K562 (cell line): ENCODE data around the gene VPS13C. TPM values are rescaled to one million over a fixed set of nuclear protein-coding genes. Genes with fewer than 3 reads are reported as not detected.

Experiments used
- CCNT2 ChIP-seq: IDR thresholded peaks from 2 replicates; pipeline ENCODE4 v1.6.1; 2011; ENCODE audit warnings: borderline replicate concordance, low read depth, mild to moderate bottlenecking, moderate library complexity, mixed read lengths, low read length; ENCODE audit not compliant: insufficient read length; ENCODE audit errors: extremely low read depth
- COPS2 ChIP-seq: fragments of 450-650 bp; conservative IDR thresholded peaks from 2 replicates; pipeline ENCODE4 v1.6.1; 2016; ENCODE audit warnings: mild to moderate bottlenecking, moderate library complexity
- CXXC5 ChIP-seq: fragments of 250-450 bp; sonication (Bioruptor Pico); IDR thresholded peaks from 2 replicates; pipeline ENCODE4 v1.8.0; 2022; ENCODE audit warnings: inconsistent platforms, mild to moderate bottlenecking, moderate library complexity
- FOSL1 ChIP-seq: fragments of 200-800 bp; sonication (Bioruptor generic); conservative IDR thresholded peaks from 2 replicates; pipeline ENCODE4 v1.6.1; 2016; ENCODE audit warnings: missing genetic modification characterization, missing compliant biosample characterization
- GABPA ChIP-seq: fragments of 200-800 bp; sonication (Bioruptor generic); conservative IDR thresholded peaks from 2 replicates; pipeline ENCODE4 v1.6.1; 2016; ENCODE audit warnings: low read depth, missing genetic modification characterization, missing compliant biosample characterization
- MAFG ChIP-seq: fragments of 450-650 bp; conservative IDR thresholded peaks from 2 replicates; pipeline ENCODE4 v1.6.1; 2016; ENCODE audit warnings: missing genetic modification characterization, missing compliant biosample characterization
- MBD2 ChIP-seq: sonication (generic); IDR thresholded peaks from 2 replicates; pipeline ENCODE4 v1.6.1; 2016; ENCODE audit warnings: low read depth, borderline replicate concordance
- SAFB ChIP-seq: fragments of 200-400 bp; formaldehyde crosslinking; IDR thresholded peaks from 2 replicates; pipeline ENCODE4 v1.6.1; 2017; ENCODE audit warnings: low read depth, low read length, borderline replicate concordance
- SIN3A ChIP-seq, 2 experiments: fragments of 150-350 bp in 1 of 2; IDR thresholded peaks; 2 replicates each; pipeline ENCODE4 v1.6.1; 2011 to 2016; ENCODE audit warnings: borderline replicate concordance in 2 of 2, low read depth in 2 of 2, low read length in 2 of 2, mild to moderate bottlenecking in 2 of 2, moderate library complexity in 2 of 2; ENCODE audit not compliant: control insufficient read depth in 1 of 2
- ZNF445 ChIP-seq: fragments of 250-450 bp; sonication (Bioruptor Pico); IDR thresholded peaks from 2 replicates; pipeline ENCODE4 v1.4.0; 2020; ENCODE audit warnings: low read depth, mild to moderate bottlenecking, moderate library complexity
- polyA plus RNA-seq, 8 experiments: library from polyadenylated mRNA; depleted of rRNA in 4 of 8; stranded (reverse) in 5 of 8; unstranded in 3 of 8; fragments of >200 nt; fragmentation: Nextera tagmentation in 2 of 8; fragmentation: Illumina TruSeq in 1 of 8; extraction: Ambion mirVana in 2 of 8; extraction: Trizol in 1 of 8; gene quantifications; 2 replicates each; pipeline versions ENCODE4 v1.2.1 to v1.2.3, GENCODE V29; 2011 to 2014; ENCODE audit warnings: inconsistent platforms in 1 of 8, missing spikeins in 1 of 8
- total RNA-seq, 7 experiments: library from RNA; depleted of rRNA in 6 of 7; stranded (reverse); fragments of >200 nt in 6 of 7; fragmentation: Illumina TruSeq in 2 of 7; extraction: Trizol in 2 of 7; gene quantifications; 2 replicates each; pipeline versions ENCODE4 v1.2.1 to v1.2.3, GENCODE V29; 2011 to 2021; ENCODE audit warnings: low replicate concordance in 1 of 7
- TF ChIP-seq, protein P1 (sequence below), 2 experiments: fragments of 200-800 bp in 1 of 2; sonication (Bioruptor generic) in 1 of 2; sonication (generic) in 1 of 2; formaldehyde crosslinking in 1 of 2; IDR thresholded peaks in 1 of 2; conservative IDR thresholded peaks in 1 of 2; 2 replicates each; pipeline versions ENCODE4 v1.5.0 to v1.6.1; 2016 to 2020; ENCODE audit warnings: missing compliant biosample characterization in 1 of 2, missing genetic modification characterization in 1 of 2, missing genetic modification reagents in 1 of 2
- TF ChIP-seq, protein P2 (sequence below), 3 experiments: IDR thresholded peaks in 2 of 3; conservative IDR thresholded peaks in 1 of 3; 2 replicates each; pipeline ENCODE4 v1.5.1; 2011 to 2012; ENCODE audit warnings: low read length in 3 of 3, mild to moderate bottlenecking in 3 of 3, control low read depth in 2 of 3, improper control_type of control experiment in 1 of 3, inconsistent platforms in 1 of 3, low read depth in 1 of 3, mixed read lengths in 1 of 3, moderate library complexity in 1 of 3; ENCODE audit not compliant: insufficient read depth in 2 of 3
- TF ChIP-seq, protein P3 (sequence below): sonication (generic); formaldehyde crosslinking; IDR thresholded peaks from 2 replicates; pipeline ENCODE4 v1.8.0; 2022; ENCODE audit warnings: mild to moderate bottlenecking, missing genetic modification reagents
- TF ChIP-seq, protein P4 (sequence below): fragments of 450-650 bp; conservative IDR thresholded peaks from 2 replicates; pipeline ENCODE4 v1.6.1; 2016; ENCODE audit warnings: missing genetic modification characterization, low read depth, mild to moderate bottlenecking, missing compliant biosample characterization, moderate library complexity
- TF ChIP-seq, protein P5 (sequence below): fragments of 250-450 bp; sonication (Bioruptor Pico); IDR thresholded peaks from 2 replicates; pipeline ENCODE4 v1.8.0; 2022; ENCODE audit warnings: inconsistent platforms
- TF ChIP-seq, protein P6 (sequence below): fragments of 450-650 bp; IDR thresholded peaks from 2 replicates; pipeline ENCODE4 v1.7.0; 2016; ENCODE audit warnings: borderline replicate concordance

The VPS13C gene
- total and polyA plus RNA-seq, 9 of the 15 experiments (the other 6 are each of a cell fraction or from before 2014, with no cell fraction given): 5.2 to 32.3 (median 15.7) TPM

DNA sequence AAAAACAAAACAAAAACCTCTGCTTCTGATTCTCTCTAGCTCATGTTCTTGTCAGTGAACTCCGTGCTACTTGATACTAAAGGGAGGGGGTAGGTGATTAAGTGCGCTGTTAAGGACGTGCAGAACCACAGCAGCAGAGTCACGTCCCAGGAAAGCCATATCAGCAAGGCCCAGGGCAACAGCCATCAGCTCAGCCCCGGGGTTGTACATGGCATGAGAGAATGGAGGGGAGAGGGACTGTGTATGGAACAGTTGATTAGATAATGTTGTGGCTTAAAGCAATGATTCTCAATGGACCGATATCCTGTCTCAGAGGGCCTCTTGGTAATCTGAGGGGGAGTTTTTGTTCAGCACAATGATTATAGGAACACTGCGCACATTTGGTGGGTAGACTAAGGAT lies 34.1 kb upstream of the VPS13C start (continued):
- TF ChIP-seq FOSL1 (tag) (peak; percentile 82), CXXC5 (CRISPR knock-in tag) (peak; percentile 91), ZNF445 (no peak), SIN3A (IDR thresholded peaks at IDR 0.05; ENCODE audit: borderline replicate concordance in 2 of 2, control insufficient read depth in 1 of 2, low read depth in 2 of 2, low read length in 2 of 2) (no peak), GABPA (tag) (no peak), SAFB (no peak), CCNT2 (peak; percentile 80), COPS2 (no peak), MBD2 (peak; percentile 15; the same call in 1 of the 2 replicates), MAFG (tag) (peak; percentile 44)
- TF ChIP-seq, protein P1, sequence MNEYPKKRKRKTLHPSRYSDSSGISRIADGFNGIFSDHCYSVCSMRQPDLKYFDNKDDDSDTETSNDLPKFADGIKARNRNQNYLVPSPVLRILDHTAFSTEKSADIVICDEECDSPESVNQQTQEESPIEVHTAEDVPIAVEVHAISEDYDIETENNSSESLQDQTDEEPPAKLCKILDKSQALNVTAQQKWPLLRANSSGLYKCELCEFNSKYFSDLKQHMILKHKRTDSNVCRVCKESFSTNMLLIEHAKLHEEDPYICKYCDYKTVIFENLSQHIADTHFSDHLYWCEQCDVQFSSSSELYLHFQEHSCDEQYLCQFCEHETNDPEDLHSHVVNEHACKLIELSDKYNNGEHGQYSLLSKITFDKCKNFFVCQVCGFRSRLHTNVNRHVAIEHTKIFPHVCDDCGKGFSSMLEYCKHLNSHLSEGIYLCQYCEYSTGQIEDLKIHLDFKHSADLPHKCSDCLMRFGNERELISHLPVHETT (CRISPR knock-in tag; conservative IDR thresholded peaks at IDR 0.05 in 1 of 2, IDR thresholded peaks at IDR 0.05 in 1 of 2): peak in 1 of 2 experiments; percentile 83; a peak in 2 of 4 replicates
- TF ChIP-seq, protein P2, sequence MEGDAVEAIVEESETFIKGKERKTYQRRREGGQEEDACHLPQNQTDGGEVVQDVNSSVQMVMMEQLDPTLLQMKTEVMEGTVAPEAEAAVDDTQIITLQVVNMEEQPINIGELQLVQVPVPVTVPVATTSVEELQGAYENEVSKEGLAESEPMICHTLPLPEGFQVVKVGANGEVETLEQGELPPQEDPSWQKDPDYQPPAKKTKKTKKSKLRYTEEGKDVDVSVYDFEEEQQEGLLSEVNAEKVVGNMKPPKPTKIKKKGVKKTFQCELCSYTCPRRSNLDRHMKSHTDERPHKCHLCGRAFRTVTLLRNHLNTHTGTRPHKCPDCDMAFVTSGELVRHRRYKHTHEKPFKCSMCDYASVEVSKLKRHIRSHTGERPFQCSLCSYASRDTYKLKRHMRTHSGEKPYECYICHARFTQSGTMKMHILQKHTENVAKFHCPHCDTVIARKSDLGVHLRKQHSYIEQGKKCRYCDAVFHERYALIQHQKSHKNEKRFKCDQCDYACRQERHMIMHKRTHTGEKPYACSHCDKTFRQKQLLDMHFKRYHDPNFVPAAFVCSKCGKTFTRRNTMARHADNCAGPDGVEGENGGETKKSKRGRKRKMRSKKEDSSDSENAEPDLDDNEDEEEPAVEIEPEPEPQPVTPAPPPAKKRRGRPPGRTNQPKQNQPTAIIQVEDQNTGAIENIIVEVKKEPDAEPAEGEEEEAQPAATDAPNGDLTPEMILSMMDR (IDR thresholded peaks at IDR 0.05 in 2 of 3, conservative IDR thresholded peaks at IDR 0.05 in 1 of 3; ENCODE audit: insufficient read depth in 2 of 3, low read depth in 1 of 3, low read length in 3 of 3): no peak
- TF ChIP-seq, protein P3, sequence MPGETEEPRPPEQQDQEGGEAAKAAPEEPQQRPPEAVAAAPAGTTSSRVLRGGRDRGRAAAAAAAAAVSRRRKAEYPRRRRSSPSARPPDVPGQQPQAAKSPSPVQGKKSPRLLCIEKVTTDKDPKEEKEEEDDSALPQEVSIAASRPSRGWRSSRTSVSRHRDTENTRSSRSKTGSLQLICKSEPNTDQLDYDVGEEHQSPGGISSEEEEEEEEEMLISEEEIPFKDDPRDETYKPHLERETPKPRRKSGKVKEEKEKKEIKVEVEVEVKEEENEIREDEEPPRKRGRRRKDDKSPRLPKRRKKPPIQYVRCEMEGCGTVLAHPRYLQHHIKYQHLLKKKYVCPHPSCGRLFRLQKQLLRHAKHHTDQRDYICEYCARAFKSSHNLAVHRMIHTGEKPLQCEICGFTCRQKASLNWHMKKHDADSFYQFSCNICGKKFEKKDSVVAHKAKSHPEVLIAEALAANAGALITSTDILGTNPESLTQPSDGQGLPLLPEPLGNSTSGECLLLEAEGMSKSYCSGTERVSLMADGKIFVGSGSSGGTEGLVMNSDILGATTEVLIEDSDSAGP (CRISPR knock-in tag): no peak
- TF ChIP-seq, protein P4, sequence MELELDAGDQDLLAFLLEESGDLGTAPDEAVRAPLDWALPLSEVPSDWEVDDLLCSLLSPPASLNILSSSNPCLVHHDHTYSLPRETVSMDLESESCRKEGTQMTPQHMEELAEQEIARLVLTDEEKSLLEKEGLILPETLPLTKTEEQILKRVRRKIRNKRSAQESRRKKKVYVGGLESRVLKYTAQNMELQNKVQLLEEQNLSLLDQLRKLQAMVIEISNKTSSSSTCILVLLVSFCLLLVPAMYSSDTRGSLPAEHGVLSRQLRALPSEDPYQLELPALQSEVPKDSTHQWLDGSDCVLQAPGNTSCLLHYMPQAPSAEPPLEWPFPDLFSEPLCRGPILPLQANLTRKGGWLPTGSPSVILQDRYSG (tag): no peak
- TF ChIP-seq, protein P5, sequence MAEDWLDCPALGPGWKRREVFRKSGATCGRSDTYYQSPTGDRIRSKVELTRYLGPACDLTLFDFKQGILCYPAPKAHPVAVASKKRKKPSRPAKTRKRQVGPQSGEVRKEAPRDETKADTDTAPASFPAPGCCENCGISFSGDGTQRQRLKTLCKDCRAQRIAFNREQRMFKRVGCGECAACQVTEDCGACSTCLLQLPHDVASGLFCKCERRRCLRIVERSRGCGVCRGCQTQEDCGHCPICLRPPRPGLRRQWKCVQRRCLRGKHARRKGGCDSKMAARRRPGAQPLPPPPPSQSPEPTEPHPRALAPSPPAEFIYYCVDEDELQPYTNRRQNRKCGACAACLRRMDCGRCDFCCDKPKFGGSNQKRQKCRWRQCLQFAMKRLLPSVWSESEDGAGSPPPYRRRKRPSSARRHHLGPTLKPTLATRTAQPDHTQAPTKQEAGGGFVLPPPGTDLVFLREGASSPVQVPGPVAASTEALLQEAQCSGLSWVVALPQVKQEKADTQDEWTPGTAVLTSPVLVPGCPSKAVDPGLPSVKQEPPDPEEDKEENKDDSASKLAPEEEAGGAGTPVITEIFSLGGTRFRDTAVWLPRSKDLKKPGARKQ (CRISPR knock-in tag): no peak
- TF ChIP-seq, protein P6, sequence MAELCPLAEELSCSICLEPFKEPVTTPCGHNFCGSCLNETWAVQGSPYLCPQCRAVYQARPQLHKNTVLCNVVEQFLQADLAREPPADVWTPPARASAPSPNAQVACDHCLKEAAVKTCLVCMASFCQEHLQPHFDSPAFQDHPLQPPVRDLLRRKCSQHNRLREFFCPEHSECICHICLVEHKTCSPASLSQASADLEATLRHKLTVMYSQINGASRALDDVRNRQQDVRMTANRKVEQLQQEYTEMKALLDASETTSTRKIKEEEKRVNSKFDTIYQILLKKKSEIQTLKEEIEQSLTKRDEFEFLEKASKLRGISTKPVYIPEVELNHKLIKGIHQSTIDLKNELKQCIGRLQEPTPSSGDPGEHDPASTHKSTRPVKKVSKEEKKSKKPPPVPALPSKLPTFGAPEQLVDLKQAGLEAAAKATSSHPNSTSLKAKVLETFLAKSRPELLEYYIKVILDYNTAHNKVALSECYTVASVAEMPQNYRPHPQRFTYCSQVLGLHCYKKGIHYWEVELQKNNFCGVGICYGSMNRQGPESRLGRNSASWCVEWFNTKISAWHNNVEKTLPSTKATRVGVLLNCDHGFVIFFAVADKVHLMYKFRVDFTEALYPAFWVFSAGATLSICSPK: no peak
